Islet precursor cell (in vitro differentiated cells): ENCODE results near the gene TNNI3.
"Not testable (repeated sequence)": the region's sequence is repeated elsewhere in the genome, so short reads cannot be mapped to it uniquely, and the experiment has no call there.

ENCODE experiments used
- DNase-seq: peaks from one replicate; pipeline ENCODE4 v3.0.0-alpha.2; 2018

The TNNI3 gene

DNA sequence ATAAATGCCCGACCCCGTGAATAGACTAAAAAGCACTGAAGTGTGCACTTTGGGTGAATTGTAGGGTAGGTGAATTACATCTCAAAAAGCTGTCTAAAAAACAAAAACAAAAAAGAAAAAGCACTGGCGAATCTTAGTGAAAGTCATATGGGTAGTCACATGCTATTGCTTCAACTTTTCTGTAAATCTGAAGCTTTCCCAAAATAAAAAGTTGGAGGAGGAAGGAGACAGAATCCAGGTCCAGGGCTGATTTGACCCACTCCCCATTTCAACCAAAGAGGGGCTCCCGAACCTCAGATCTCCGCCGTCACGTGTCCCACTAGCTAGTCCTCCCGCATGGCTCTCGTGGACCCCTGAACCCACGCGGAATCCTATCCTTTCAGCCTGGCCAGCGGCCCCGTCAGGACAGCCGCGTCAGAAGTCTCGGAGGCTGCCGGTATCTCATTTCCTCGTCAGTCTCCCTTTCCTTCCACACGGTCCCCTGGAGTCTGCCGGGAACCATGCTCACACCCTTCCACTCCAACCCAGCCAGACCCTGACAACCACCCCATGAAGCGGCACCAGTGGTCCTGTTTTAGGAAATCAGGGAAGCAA lies 46.2 kb downstream of the TNNI3 start:
- DNase-seq: no peak

DNA sequence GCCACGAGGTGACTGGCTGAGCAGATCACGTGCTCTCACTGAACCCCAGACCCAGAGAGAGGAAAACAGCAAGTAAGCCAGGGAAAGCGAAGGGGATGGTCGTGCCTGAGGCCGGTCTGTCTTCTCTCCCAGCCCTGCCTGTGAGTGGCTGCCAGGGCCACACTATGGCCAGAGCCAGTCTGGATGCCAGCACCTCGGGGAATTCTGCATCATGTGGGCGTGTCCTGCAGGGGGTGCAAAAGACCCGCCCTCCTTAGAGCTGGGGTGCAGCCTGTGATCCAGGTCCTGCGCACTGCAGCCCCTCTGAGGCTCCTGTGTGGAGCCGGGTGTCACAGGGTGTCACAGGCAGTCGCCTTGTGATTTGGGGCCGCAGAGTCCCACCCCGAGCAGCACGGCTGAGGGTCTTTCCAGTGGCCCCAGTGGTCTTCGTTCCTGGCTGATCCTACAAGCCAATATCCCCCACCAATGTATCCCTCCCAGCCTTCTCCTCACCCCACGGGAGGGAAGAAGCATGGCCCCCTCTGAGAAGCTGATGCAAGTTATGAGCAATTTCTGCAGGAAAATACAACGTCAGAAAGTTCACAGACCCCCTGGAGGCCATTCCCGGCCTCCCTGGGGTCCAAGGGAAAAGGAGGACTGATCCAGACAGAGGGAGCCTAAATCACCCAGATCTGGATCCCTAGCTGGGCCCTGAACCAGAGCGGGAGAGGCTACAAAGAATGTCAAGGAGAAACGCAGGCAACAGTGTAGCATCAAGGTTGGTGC lies 47.8 kb downstream of the TNNI3 start:
- DNase-seq: no peak

DNA sequence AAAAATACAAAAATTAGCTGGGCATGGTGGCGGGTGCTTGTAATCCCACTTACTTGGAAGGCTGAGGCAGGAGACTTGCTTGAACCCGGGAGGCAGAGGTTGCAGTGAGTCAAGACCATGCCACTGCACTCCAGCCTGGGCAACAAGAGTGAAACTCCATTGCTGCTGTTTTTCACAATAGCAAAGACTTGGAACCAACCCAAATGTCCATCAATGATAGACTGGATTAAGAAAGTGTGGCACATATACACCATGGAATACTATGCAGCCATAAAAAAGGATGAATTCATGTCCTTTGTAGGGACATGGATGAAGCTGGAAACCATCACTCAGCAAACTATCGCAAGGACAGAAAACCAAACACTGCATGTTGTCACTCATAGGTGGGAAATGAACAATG lies 50.3 kb downstream of the TNNI3 start:
- not testable (repeated sequence) for DNase-seq

DNA sequence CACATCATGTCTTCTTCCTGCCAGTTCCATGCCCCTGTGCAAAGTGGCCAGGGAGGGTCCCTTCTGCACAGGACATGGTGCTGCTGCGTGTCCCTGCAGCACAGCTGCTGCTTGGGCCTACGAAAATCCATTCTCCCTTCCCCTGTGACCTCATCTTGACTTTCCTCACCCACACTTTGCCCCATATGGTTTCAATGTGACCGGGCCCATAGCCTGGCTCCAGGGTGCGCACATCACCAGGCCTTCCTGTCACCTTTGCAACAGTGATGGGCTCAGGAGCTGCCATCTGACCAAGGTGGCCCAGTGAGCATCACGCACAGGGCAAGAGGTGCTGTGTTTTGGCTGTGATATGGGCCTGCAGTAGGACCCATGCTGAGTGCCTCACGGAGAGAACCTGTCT lies 50.9 kb downstream of the TNNI3 start:
- DNase-seq: no peak

DNA sequence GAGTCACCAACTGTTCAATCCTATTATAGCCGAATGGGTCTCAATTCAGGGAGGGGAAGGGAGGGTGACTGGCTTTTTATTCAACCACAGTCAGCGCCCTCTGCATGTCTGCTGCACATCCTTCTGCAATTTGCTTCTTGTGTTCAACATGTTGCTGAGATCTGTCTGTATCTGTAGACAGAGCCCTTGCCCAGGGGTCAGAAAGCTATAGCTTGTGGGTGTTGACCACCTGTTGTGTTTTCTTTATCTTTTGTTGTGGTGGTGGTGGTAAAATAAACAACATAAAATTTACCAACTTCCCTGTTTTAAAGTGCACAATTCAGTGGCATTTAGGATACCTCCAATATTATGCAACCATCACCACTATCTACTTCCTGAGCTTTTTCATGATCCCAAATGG lies 52.3 kb downstream of the TNNI3 start:
- DNase-seq: no peak

DNA sequence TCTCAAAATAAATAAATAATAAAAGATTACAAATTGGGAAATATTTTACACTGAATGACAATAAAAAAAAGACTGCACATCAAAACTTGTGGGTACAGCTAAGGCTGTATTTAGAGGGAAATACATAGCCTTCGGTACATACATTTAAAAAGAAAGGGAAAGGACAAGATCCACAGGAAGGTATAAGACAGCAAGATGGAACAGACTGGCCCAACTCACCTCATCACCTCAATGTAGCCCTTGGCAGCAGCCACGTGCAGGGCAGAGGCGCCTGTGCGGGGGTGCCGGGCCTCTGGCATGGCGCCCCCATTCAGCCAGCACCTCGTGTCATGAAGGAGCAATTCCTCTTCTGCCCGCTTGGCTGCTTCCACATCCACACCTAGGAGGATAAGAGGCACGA lies 54.3 kb downstream of the TNNI3 start:
- DNase-seq: no peak
